Measurements from ENCODE around the gene EIF2B4.

DNA sequence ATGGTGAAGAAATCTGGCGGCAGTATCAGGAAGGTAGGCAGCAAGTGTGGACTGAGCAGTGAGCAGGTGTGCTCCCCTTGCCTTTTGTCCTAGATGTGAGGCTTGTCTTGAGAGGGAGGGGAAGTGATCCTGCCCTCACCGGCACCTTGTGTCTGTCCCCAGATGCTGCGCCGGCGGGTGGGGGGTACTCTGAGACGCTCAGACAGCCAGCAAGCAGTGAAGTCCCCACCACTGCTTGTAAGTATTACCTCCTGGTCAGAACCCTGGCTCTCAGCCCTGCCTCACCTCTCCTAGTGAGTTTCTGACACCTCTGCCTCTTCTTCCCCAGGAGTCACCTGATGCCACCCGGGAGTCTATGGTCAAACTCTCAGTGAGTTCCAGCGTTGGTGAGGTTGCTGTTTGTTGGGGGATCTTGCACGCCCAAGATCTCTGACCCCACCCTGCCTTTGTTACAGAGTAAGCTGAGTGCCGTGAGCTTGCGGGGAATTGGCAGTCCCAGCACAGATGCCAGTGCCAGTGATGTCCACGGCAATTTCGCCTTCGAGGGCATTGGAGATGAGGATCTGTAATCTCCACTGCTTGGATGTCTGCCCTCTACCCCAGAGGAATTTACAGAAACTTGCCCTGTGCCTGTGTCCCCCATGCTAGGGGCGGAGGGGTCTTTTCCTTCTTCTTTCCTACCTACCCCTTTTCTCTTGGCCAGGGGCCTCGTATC, 6.2 kb upstream of the EIF2B4 start:
- TF ChIP-seq, protein P1, sequence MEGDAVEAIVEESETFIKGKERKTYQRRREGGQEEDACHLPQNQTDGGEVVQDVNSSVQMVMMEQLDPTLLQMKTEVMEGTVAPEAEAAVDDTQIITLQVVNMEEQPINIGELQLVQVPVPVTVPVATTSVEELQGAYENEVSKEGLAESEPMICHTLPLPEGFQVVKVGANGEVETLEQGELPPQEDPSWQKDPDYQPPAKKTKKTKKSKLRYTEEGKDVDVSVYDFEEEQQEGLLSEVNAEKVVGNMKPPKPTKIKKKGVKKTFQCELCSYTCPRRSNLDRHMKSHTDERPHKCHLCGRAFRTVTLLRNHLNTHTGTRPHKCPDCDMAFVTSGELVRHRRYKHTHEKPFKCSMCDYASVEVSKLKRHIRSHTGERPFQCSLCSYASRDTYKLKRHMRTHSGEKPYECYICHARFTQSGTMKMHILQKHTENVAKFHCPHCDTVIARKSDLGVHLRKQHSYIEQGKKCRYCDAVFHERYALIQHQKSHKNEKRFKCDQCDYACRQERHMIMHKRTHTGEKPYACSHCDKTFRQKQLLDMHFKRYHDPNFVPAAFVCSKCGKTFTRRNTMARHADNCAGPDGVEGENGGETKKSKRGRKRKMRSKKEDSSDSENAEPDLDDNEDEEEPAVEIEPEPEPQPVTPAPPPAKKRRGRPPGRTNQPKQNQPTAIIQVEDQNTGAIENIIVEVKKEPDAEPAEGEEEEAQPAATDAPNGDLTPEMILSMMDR (IDR thresholded peaks at IDR 0.05) = no peak
- TF ChIP-seq EP300 (IDR thresholded peaks at IDR 0.05) (no peak), POLR2A (IDR thresholded peaks at IDR 0.05) (no peak)

Data from tibial nerve (tissue), 4 donors.